HCT116 (cell line): ENCODE measurements around the gene SLC6A18. TPM values are rescaled to one million over a fixed set of nuclear protein-coding genes. Genes with fewer than 3 reads are reported as not detected.
A peak's percentile ranks its signal among the peaks of the same experiment; 100 is the strongest.

ENCODE experiments used
- ATAC-seq: fragments of 200-7000 bp; cut with Tn5 transposase; 2 replicates; pipeline ENCODE4 v1.9.1; 2020; ENCODE audit warnings: mild to moderate bottlenecking, moderate library complexity
- BruUV-seq: library from RNA; stranded (reverse); fragments of 400-500 nt; replicated peaks from 2 replicates; lab custom pipeline; 2021; lab: Mats Ljungman, UMichigan
- CTCF ChIA-PET: fragments of 300-600 bp; sonication (Branson Sonifier 250); formaldehyde crosslinking; loops from one replicate; lab custom pipeline; 2021; ENCODE audit warnings: antibody characterized with exemption; lab: Charles Lee
- POLR2A ChIA-PET: fragments of 300-600, 350-600 bp; sonication (Branson Sonifier 250); formaldehyde crosslinking; loops from one replicate; lab custom pipeline; 2021; ENCODE audit warnings: antibody characterized with exemption; lab: Charles Lee
- RAD21 ChIA-PET, 2 experiments: fragments of 300-600 bp; sonication (Branson Sonifier 250); formaldehyde crosslinking; loops; one replicate each; lab custom pipeline; 2023; ENCODE audit warnings: low total read pairs in 2 of 2; ENCODE audit not compliant: uncharacterized antibody in 2 of 2, unreplicated experiment in 2 of 2, low non-redundant PET in 1 of 2; lab: Charles Lee
- DNase-seq: peaks from one replicate; pipeline ENCODE4 v3.0.0-alpha.2; 2010; ENCODE audit warnings: low read depth, low spot score
- H2AFZ ChIP-seq: fragments of 200-600 bp; shearing (Covaris generic), sonication (generic); 2 replicates; pipeline ENCODE4 v1.6.1; 2017; ENCODE audit warnings: low read depth, mixed run types, mixed read lengths, antibody characterized with exemption, low read length; ENCODE audit not compliant: poor library complexity, severe bottlenecking
- H3K27ac ChIP-seq: 2 replicates; pipeline ENCODE4 v1.5.1; 2012; ENCODE audit warnings: low read depth, low read length
- H3K27me3 ChIP-seq: fragments of 200-600 bp; sonication (generic); 2 replicates; pipeline ENCODE4 v1.6.1; 2016; ENCODE audit warnings: mixed run types, low read length, mixed read lengths; ENCODE audit not compliant: insufficient read depth
- H3K36me3 ChIP-seq, 2 experiments: fragments of 200-500 bp in 1 of 2; fragments of 200-600 bp in 1 of 2; sonication (Bioruptor generic) in 1 of 2; sonication (generic) in 1 of 2; 2 replicates each; pipeline versions ENCODE4 v1.5.1 to v1.6.1; 2014 to 2016; ENCODE audit warnings: low read length in 2 of 2, inconsistent platforms in 1 of 2, mixed read lengths in 1 of 2, mixed run types in 1 of 2; ENCODE audit not compliant: insufficient read depth in 2 of 2, control insufficient read depth in 1 of 2
- H3K4me1 ChIP-seq, 2 experiments: fragments of 200-600 bp in 1 of 2; sonication (generic) in 1 of 2; 2 replicates each; pipeline versions ENCODE4 v1.5.1 to v1.6.1; 2012 to 2017; ENCODE audit warnings: low read length in 2 of 2, inconsistent platforms in 1 of 2, mild to moderate bottlenecking in 1 of 2, mixed read lengths in 1 of 2, mixed run types in 1 of 2, moderate library complexity in 1 of 2; ENCODE audit not compliant: insufficient read depth in 2 of 2, control insufficient read depth in 1 of 2
- H3K4me2 ChIP-seq: fragments of 200-600 bp; sonication (generic); 2 replicates; pipeline ENCODE4 v1.6.1; 2017; ENCODE audit warnings: mixed run types, low read length, mixed read lengths
- H3K4me3 ChIP-seq, 2 experiments: fragments of 200-600 bp in 1 of 2; sonication (generic) in 1 of 2; replicated peaks in 1 of 2; 2 replicates each; pipeline ENCODE4 v1.5.1; 2011 to 2016; ENCODE audit warnings: low read length in 2 of 2, control low read depth in 1 of 2, low read depth in 1 of 2, mild to moderate bottlenecking in 1 of 2, mixed read lengths in 1 of 2, mixed run types in 1 of 2
- H3K79me2 ChIP-seq: fragments of 200-600 bp; sonication (generic); 2 replicates; pipeline ENCODE4 v1.6.1; 2017; ENCODE audit warnings: mild to moderate bottlenecking, mixed run types, low read length, moderate library complexity, mixed read lengths; ENCODE audit not compliant: insufficient read depth
- H3K9ac ChIP-seq: fragments of 200-600 bp; sonication (generic); 2 replicates; pipeline ENCODE4 v1.6.1; 2016; ENCODE audit warnings: low read length, mixed read lengths
- H3K9me2 ChIP-seq: fragments of 200-600 bp; sonication (generic), shearing (Covaris generic); 2 replicates; pipeline ENCODE4 v1.6.1; 2017; ENCODE audit warnings: mixed run types, mild to moderate bottlenecking, moderate library complexity; ENCODE audit not compliant: insufficient read depth
- H3K9me3 ChIP-seq, 2 experiments: fragments of 200-500 bp in 1 of 2; fragments of 200-600 bp in 1 of 2; sonication (Bioruptor generic) in 1 of 2; sonication (generic) in 1 of 2; 2 replicates each; pipeline ENCODE4 v1.6.1; 2014 to 2017; ENCODE audit warnings: low read length in 2 of 2, mixed read lengths in 2 of 2, inconsistent platforms in 1 of 2, low read depth in 1 of 2, mild to moderate bottlenecking in 1 of 2, mixed run types in 1 of 2, moderate library complexity in 1 of 2; ENCODE audit not compliant: control insufficient read depth in 1 of 2, insufficient read depth in 1 of 2
- H4K20me1 ChIP-seq: fragments of 200-600 bp; sonication (generic), shearing (Covaris generic); 2 replicates; pipeline ENCODE4 v1.6.1; 2017; ENCODE audit warnings: mixed run types, mild to moderate bottlenecking, moderate library complexity; ENCODE audit not compliant: insufficient read depth
- CBX3 ChIP-seq: IDR thresholded peaks from 2 replicates; pipeline ENCODE4 v1.6.1; 2012; ENCODE audit warnings: low read depth
- EGR1 ChIP-seq: IDR thresholded peaks from 2 replicates; pipeline ENCODE4 v1.6.1; 2012; ENCODE audit warnings: low read depth
- FOSL1 ChIP-seq: IDR thresholded peaks from 2 replicates; pipeline ENCODE4 v1.6.1; 2012; ENCODE audit warnings: low read depth
- JUND ChIP-seq: IDR thresholded peaks from 2 replicates; pipeline ENCODE4 v1.6.1; 2012
- POLR2A ChIP-seq: IDR thresholded peaks from 2 replicates; pipeline ENCODE4 v1.7.0; 2011; ENCODE audit warnings: borderline replicate concordance; ENCODE audit not compliant: insufficient read depth, insufficient read length; ENCODE audit errors: extremely low read depth
- RAD21 ChIP-seq: IDR thresholded peaks from 2 replicates; pipeline ENCODE4 v1.6.1; 2012; ENCODE audit warnings: low read depth, mild to moderate bottlenecking
- TCF7L2 ChIP-seq: IDR thresholded peaks from 2 replicates; pipeline ENCODE4 v1.7.0; 2011; ENCODE audit warnings: borderline replicate concordance, inconsistent platforms; ENCODE audit not compliant: insufficient read depth, insufficient read length; ENCODE audit errors: extremely low read depth
- ZNF274 ChIP-seq: fragments of 200-500 bp; sonication (Bioruptor generic); IDR thresholded peaks from 2 replicates; pipeline ENCODE4 v1.6.1; 2014; ENCODE audit warnings: mild to moderate bottlenecking, low read depth, low read length, inconsistent platforms
- intact Hi-C: fragments of 100-400 bp; cut with micrococcal nuclease; formaldehyde crosslinking; loops from 2 replicates; pipeline ENCODE4 v1.10.0; 2022
- total RNA-seq: library from RNA; stranded (reverse); gene quantifications from one replicate; pipeline ENCODE4 v1.2.1, GENCODE V29; 2021; ENCODE audit not compliant: unreplicated experiment
- TF ChIP-seq, protein P1 (sequence below): IDR thresholded peaks from 2 replicates; pipeline ENCODE4 v1.6.1; 2012
- TF ChIP-seq, protein P2 (sequence below), 3 experiments: fragments of 200-600 bp in 1 of 3; sonication (generic) in 1 of 3; IDR thresholded peaks in 2 of 3; conservative IDR thresholded peaks in 1 of 3; 2 replicates each; pipeline ENCODE4 v1.5.1; 2012 to 2017; ENCODE audit warnings: low read depth in 2 of 3, low read length in 2 of 3, antibody characterized with exemption in 1 of 3, borderline replicate concordance in 1 of 3, control low read depth in 1 of 3, mild to moderate bottlenecking in 1 of 3, mixed read lengths in 1 of 3, mixed run types in 1 of 3, moderate library complexity in 1 of 3; ENCODE audit not compliant: insufficient read depth in 1 of 3

Gene SLC6A18
- total RNA-seq, 1 experiment from 2014 or later = not detected

GRCh38 chr5:1216918-1217295 is 8.3 kb upstream of the SLC6A18 start:
- Histone ChIP-seq H3K9me2 (no peaks in the 10 kb centered on the region), H3K79me2 (no peaks in the 10 kb centered on the region), H3K9ac (no peak overlapping the region), H3K27ac (no peak overlapping the region), H4K20me1 (no peaks in the 10 kb centered on the region), H3K27me3 (no peaks in the 10 kb centered on the region), H3K36me3 (no peaks in the 10 kb centered on the region), H3K4me1 (peaks cover 0 to 5% of the 10 kb centered on the region in 2 experiments; a peak in 1 of 4 replicates), H3K9me3 (no peaks in the 10 kb centered on the region; a peak in 1 of 4 replicates), H2AFZ (no peak overlapping the region), H3K4me3 (no peak overlapping the region), H3K4me2 (no peak overlapping the region)
- ChIA-PET CTCF (no interaction called here), RAD21 (no interaction called here), POLR2A (no interaction called here)
- no peak for TF ChIP-seq POLR2A
- TF ChIP-seq CBX3 = no peak
- no peak for TF ChIP-seq FOSL1
- TF ChIP-seq RAD21 = no peak
- TF ChIP-seq, protein P1, sequence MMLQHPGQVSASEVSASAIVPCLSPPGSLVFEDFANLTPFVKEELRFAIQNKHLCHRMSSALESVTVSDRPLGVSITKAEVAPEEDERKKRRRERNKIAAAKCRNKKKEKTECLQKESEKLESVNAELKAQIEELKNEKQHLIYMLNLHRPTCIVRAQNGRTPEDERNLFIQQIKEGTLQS = no peak
- TF ChIP-seq JUND = no peak
- no peak for TF ChIP-seq TCF7L2
- TF ChIP-seq EGR1 = no peak
- no peak for TF ChIP-seq ZNF274
- BruUV-seq = no TSS peak
- no peak for DNase-seq
- intact Hi-C loops = no loop called here
- ATAC-seq = no peak

GRCh38 chr5:1217596-1218206 is 7.5 kb upstream of the SLC6A18 start:
- Histone ChIP-seq H3K9me2 (no peaks in the 10 kb centered on the region), H3K27me3 (no peaks in the 10 kb centered on the region), H3K4me2 (no peak overlapping the region; the same call in 1 of the 2 replicates), H3K4me1 (peaks cover 0 to 5% of the 10 kb centered on the region in 2 experiments; a peak in 1 of 4 replicates), H4K20me1 (no peaks in the 10 kb centered on the region), H3K9ac (no peak overlapping the region), H2AFZ (no peak overlapping the region), H3K9me3 (no peaks in the 10 kb centered on the region; a peak in 1 of 4 replicates), H3K4me3 (no peak overlapping the region), H3K79me2 (no peaks in the 10 kb centered on the region), H3K27ac (no peak overlapping the region), H3K36me3 (no peaks in the 10 kb centered on the region)
- intact Hi-C loops = no loop called here
- ATAC-seq = peak; percentile 94
- POLR2A ChIA-PET = no interaction called here
- DNase-seq = no peak
- TF ChIP-seq TCF7L2 = no peak
- TF ChIP-seq, protein P2, sequence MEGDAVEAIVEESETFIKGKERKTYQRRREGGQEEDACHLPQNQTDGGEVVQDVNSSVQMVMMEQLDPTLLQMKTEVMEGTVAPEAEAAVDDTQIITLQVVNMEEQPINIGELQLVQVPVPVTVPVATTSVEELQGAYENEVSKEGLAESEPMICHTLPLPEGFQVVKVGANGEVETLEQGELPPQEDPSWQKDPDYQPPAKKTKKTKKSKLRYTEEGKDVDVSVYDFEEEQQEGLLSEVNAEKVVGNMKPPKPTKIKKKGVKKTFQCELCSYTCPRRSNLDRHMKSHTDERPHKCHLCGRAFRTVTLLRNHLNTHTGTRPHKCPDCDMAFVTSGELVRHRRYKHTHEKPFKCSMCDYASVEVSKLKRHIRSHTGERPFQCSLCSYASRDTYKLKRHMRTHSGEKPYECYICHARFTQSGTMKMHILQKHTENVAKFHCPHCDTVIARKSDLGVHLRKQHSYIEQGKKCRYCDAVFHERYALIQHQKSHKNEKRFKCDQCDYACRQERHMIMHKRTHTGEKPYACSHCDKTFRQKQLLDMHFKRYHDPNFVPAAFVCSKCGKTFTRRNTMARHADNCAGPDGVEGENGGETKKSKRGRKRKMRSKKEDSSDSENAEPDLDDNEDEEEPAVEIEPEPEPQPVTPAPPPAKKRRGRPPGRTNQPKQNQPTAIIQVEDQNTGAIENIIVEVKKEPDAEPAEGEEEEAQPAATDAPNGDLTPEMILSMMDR (IDR thresholded peaks at IDR 0.05 in 2 of 3, conservative IDR thresholded peaks at IDR 0.05 in 1 of 3; ENCODE audit: borderline replicate concordance in 1 of 3, insufficient read depth in 1 of 3, low read depth in 2 of 3, low read length in 2 of 3) = peak in 1 of 3 experiments; percentile 14; a peak in 1 of 6 replicates
- RAD21 ChIA-PET = no interaction called here
- CTCF ChIA-PET = no interaction called here
- no TSS peak for BruUV-seq
